HepG2 (cell line): ENCODE data around the gene KRT27. TPM values are rescaled to one million over a fixed set of nuclear protein-coding genes. Genes with fewer than 3 reads are reported as not detected.

Experiments used
- ATAC-seq: fragments of 200-7000 bp; cut with Tn5 transposase; 3 replicates; pipeline ENCODE4 v1.9.1; 2020; ENCODE audit warnings: mild to moderate bottlenecking, moderate library complexity
- BruUV-seq: library from RNA; stranded (reverse); fragments of 400-500 nt; replicated peaks from 2 replicates; lab custom pipeline; 2021; lab: Mats Ljungman, UMichigan
- CTCF ChIA-PET: fragments of 300-600 bp; formaldehyde crosslinking; extraction: SDS; loops from one replicate; lab custom pipeline; 2021; ENCODE audit warnings: low total read pairs, inconsistent platforms, low intra/inter-chr PET ratio; lab: Yijun Ruan, JAX
- POLR2A ChIA-PET: fragments of 350-600 bp; sonication (Branson Sonifier 250); formaldehyde crosslinking; loops from one replicate; lab custom pipeline; 2020; ENCODE audit warnings: antibody characterized with exemption, inconsistent platforms; lab: Yijun Ruan, JAX
- DNase-seq: peaks from one replicate; pipeline ENCODE4 v3.0.0-alpha.2; 2015; ENCODE audit warnings: low spot score
- FAIRE-seq: peaks from 3 replicates; lab custom pipeline; 2011; peaks lifted over from hg19 to GRCh38; lab: Jason Lieb, UNC
- H2AFZ ChIP-seq: one replicate; pipeline ENCODE4 v1.6.1; 2011; ENCODE audit warnings: low read length, inconsistent platforms
- H3K27ac ChIP-seq: fragments of 300-600 bp; 3 replicates; pipeline ENCODE4 v1.8.0; 2011; ENCODE audit warnings: mixed run types, mild to moderate bottlenecking, mixed read lengths, low read length, inconsistent platforms; ENCODE audit not compliant: insufficient read depth; ENCODE audit errors: extremely low read length
- H3K27me3 ChIP-seq, 2 experiments: fragments of 200-600 bp in 1 of 2; 2 replicates in 1 of 2; 3 replicates in 1 of 2; pipeline versions ENCODE4 v1.6.0 to v1.8.0; 2011; ENCODE audit warnings: low read length in 2 of 2, mild to moderate bottlenecking in 2 of 2, moderate library complexity in 2 of 2, inconsistent platforms in 1 of 2; ENCODE audit not compliant: insufficient read depth in 2 of 2, control insufficient read depth in 1 of 2
- H3K36me3 ChIP-seq, 2 experiments: fragments of 200-600 bp in 1 of 2; replicated peaks in 1 of 2; 2 replicates in 1 of 2; 3 replicates in 1 of 2; pipeline versions ENCODE4 v1.5.1 to v1.8.0; 2011; ENCODE audit warnings: low read length in 2 of 2, inconsistent platforms in 1 of 2; ENCODE audit not compliant: insufficient read depth in 2 of 2, control insufficient read depth in 1 of 2
- H3K4me1 ChIP-seq: 2 replicates; pipeline ENCODE4 v1.5.1; 2012; ENCODE audit warnings: low read length, inconsistent platforms; ENCODE audit not compliant: insufficient read depth
- H3K4me2 ChIP-seq: 2 replicates; pipeline ENCODE4 v1.6.0; 2011; ENCODE audit warnings: low read depth, low read length, inconsistent platforms
- H3K4me3 ChIP-seq, 3 experiments: fragments of 200-600 bp in 1 of 3; sonication (generic), shearing (Covaris generic) in 1 of 3; replicated peaks in 1 of 3; 2 replicates each; pipeline ENCODE4 v1.5.1; 2011 to 2016; ENCODE audit warnings: low read length in 3 of 3, inconsistent platforms in 2 of 3, low read depth in 2 of 3, mild to moderate bottlenecking in 2 of 3, control low read depth in 1 of 3, mixed read lengths in 1 of 3; ENCODE audit not compliant: insufficient read depth in 1 of 3
- H3K79me2 ChIP-seq: one replicate; pipeline ENCODE4 v1.6.1; 2011; ENCODE audit warnings: low read length, inconsistent platforms; ENCODE audit not compliant: insufficient read depth
- H3K9ac ChIP-seq: 2 replicates; pipeline ENCODE4 v1.6.0; 2011; ENCODE audit warnings: mild to moderate bottlenecking, low read depth, low read length, inconsistent platforms; ENCODE audit not compliant: insufficient read depth
- H3K9me3 ChIP-seq: 2 replicates; pipeline ENCODE4 v1.5.1; 2012; ENCODE audit warnings: mild to moderate bottlenecking, low read length
- H4K20me1 ChIP-seq: 2 replicates; pipeline ENCODE4 v1.6.0; 2011; ENCODE audit warnings: inconsistent platforms, mild to moderate bottlenecking, low read length, moderate library complexity; ENCODE audit not compliant: insufficient read depth
- DPF2 ChIP-seq: sonication (generic); formaldehyde crosslinking; IDR thresholded peaks from 2 replicates; pipeline ENCODE4 v1.4.0; 2020; ENCODE audit warnings: mild to moderate bottlenecking, low read depth, missing genetic modification reagents, borderline replicate concordance
- HES4 ChIP-seq: sonication (generic); formaldehyde crosslinking; IDR thresholded peaks from 2 replicates; pipeline ENCODE4 v1.9.0; 2021; ENCODE audit warnings: mild to moderate bottlenecking, missing genetic modification reagents, borderline replicate concordance
- MED1 ChIP-seq: sonication (generic); formaldehyde crosslinking; IDR thresholded peaks from 2 replicates; pipeline ENCODE4 v1.4.0; 2020; ENCODE audit warnings: missing genetic modification reagents
- MED13 ChIP-seq: sonication (generic); formaldehyde crosslinking; IDR thresholded peaks from 2 replicates; pipeline ENCODE4 v1.5.0; 2020; ENCODE audit warnings: missing genetic modification reagents
- NR2F1 ChIP-seq, 2 experiments: fragments of 450-650 bp in 1 of 2; formaldehyde crosslinking in 1 of 2; IDR thresholded peaks; 2 replicates each; pipeline versions ENCODE4 v1.5.0 to v1.6.1; 2016 to 2020; ENCODE audit warnings: mild to moderate bottlenecking in 1 of 2, missing compliant biosample characterization in 1 of 2, missing genetic modification reagents in 1 of 2, moderate library complexity in 1 of 2
- POLR2A ChIP-seq, 2 experiments: IDR thresholded peaks; 2 replicates each; pipeline ENCODE4 v1.6.1; 2011; ENCODE audit warnings: low read depth in 2 of 2, low read length in 2 of 2, mild to moderate bottlenecking in 1 of 2, moderate library complexity in 1 of 2; ENCODE audit not compliant: insufficient read depth in 1 of 2
- POLR2AphosphoS5 ChIP-seq: IDR thresholded peaks from 2 replicates; pipeline ENCODE4 v1.6.1; 2012; ENCODE audit warnings: low read depth, low read length
- POLR2G ChIP-seq: fragments of 200-400 bp; formaldehyde crosslinking; IDR thresholded peaks from 2 replicates; pipeline ENCODE4 v1.6.1; 2018; ENCODE audit warnings: mild to moderate bottlenecking, low read depth, low read length, moderate library complexity
- TCF7 ChIP-seq: sonication (generic); IDR thresholded peaks from 2 replicates; pipeline ENCODE4 v1.6.1; 2016; ENCODE audit warnings: antibody characterized with exemption, low read depth
- ZNF235 ChIP-seq: sonication (generic); formaldehyde crosslinking; IDR thresholded peaks from 2 replicates; pipeline ENCODE4 v1.8.1; 2023; ENCODE audit warnings: mild to moderate bottlenecking, missing genetic modification reagents, borderline replicate concordance
- ZNF776 ChIP-seq: sonication (generic); formaldehyde crosslinking; IDR thresholded peaks from 2 replicates; pipeline ENCODE4 v1.4.0; 2020; ENCODE audit warnings: mild to moderate bottlenecking, missing genetic modification reagents
- ZNF790 ChIP-seq: sonication (generic); formaldehyde crosslinking; IDR thresholded peaks from 2 replicates; pipeline ENCODE4 v1.8.0; 2022; ENCODE audit warnings: missing genetic modification reagents, mild to moderate bottlenecking, borderline replicate concordance
- WGBS: methylation state at CpG from one replicate; pipeline ENCODE4 v1.1.6; 2017; ENCODE audit warnings: low lambda C conversion rate; 5-methylcytosine and 5-hydroxymethylcytosine counted together
- in situ Hi-C: cut with HindIII; loops from 2 replicates; pipeline ENCODE4 v1.10.0; 2017; ENCODE audit warnings: low pct_unique_long_range_greater_than_20kb; ENCODE audit not compliant: extremely low pct_ligation_motif_present
- intact Hi-C: fragments of 100-400 bp; cut with micrococcal nuclease; formaldehyde crosslinking; loops from one replicate; pipeline ENCODE4 v1.10.0; 2022; ENCODE audit not compliant: unreplicated experiment
- polyA plus RNA-seq, 8 experiments: library from polyadenylated mRNA; depleted of rRNA in 3 of 8; stranded (reverse) in 7 of 8; unstranded in 1 of 8; fragments of >200 nt; fragmentation: Illumina TruSeq in 4 of 8; extraction: Trizol in 4 of 8; gene quantifications; 2 replicates each; pipeline versions ENCODE4 v1.2.1 to v1.2.3, GENCODE V29; 2011 to 2016; ENCODE audit warnings: low read depth in 4 of 8, missing spikeins in 1 of 8, mixed read lengths in 1 of 8; ENCODE audit not compliant: insufficient read depth in 1 of 8
- total RNA-seq, 5 experiments: library from RNA; depleted of rRNA; stranded (reverse); fragments of >200 nt; fragmentation: Illumina TruSeq; extraction: Trizol; gene quantifications; 2 replicates each; pipeline ENCODE4 v1.2.3, GENCODE V29; 2016; ENCODE audit warnings: low read depth in 1 of 5
- TF ChIP-seq, protein P1 (sequence below): sonication (generic); formaldehyde crosslinking; IDR thresholded peaks from 2 replicates; pipeline ENCODE4 v1.5.1; 2020; ENCODE audit warnings: missing genetic modification reagents, mild to moderate bottlenecking, borderline replicate concordance
- TF ChIP-seq, protein P2 (sequence below): sonication (generic); formaldehyde crosslinking; IDR thresholded peaks from 2 replicates; pipeline ENCODE4 v1.4.0; 2020; ENCODE audit warnings: mild to moderate bottlenecking, missing genetic modification reagents

Gene KRT27
- total and polyA plus RNA-seq, 2 of the 13 experiments (the other 11 are each of a cell fraction or from before 2014, with no cell fraction given), result not detected

DNA sequence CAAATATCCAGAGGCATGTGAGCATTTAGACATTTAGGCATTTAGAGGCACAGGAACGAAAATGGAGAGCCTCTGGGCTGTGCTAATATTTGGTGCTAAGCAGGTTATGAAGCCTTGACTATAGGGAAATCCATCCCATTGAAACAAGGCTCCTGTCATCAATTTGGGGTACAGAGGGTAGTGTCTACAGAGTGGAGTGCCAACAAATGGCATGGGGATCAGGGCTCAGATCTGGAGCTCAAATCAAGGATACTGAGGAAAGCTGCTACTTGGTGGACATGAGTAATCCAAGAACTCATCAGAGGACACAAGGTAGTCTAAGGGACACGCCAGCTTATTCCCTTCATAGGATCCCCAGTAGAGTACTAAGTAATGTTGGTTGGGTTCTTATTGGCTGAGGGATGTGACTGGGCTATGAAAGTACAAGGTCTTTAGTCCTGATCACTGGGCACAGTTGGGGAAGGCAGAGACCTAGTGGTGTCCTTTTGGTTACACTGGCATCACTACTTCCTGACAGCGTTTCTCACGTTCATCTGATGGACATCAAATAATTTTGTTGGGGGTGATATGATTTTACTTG, 34.8 kb upstream of the KRT27 start:
- TF ChIP-seq, protein P1, sequence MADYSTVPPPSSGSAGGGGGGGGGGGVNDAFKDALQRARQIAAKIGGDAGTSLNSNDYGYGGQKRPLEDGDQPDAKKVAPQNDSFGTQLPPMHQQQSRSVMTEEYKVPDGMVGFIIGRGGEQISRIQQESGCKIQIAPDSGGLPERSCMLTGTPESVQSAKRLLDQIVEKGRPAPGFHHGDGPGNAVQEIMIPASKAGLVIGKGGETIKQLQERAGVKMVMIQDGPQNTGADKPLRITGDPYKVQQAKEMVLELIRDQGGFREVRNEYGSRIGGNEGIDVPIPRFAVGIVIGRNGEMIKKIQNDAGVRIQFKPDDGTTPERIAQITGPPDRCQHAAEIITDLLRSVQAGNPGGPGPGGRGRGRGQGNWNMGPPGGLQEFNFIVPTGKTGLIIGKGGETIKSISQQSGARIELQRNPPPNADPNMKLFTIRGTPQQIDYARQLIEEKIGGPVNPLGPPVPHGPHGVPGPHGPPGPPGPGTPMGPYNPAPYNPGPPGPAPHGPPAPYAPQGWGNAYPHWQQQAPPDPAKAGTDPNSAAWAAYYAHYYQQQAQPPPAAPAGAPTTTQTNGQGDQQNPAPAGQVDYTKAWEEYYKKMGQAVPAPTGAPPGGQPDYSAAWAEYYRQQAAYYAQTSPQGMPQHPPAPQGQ (CRISPR knock-in tag), result no peak
- TF ChIP-seq NR2F1 (CRISPR knock-in tag; IDR thresholded peaks at IDR 0.05) (no peak), POLR2G (peak; percentile 51; the same call in 1 of the 2 replicates), ZNF776 (0 out of 2 replicates have a peak, but pooled peaks have one; percentile 29), DPF2 (0 out of 2 replicates have a peak, but pooled peaks have one; percentile 33), MED13 (CRISPR knock-in tag) (no peak), ZNF235 (CRISPR knock-in tag) (0 out of 2 replicates have a peak, but pooled peaks have one; percentile 32), ZNF790 (CRISPR knock-in tag) (0 out of 2 replicates have a peak, but pooled peaks have one; percentile 40), MED1 (CRISPR knock-in tag) (0 out of 2 replicates have a peak, but pooled peaks have one; percentile 15), POLR2A (IDR thresholded peaks at IDR 0.05; ENCODE audit: insufficient read depth in 1 of 2, low read depth in 2 of 2, low read length in 2 of 2) (peak; percentile 40 to 60; a peak in 2 of 4 replicates), TCF7 (no peak), POLR2AphosphoS5 (0 out of 2 replicates have a peak, but pooled peaks have one; percentile 14), HES4 (CRISPR knock-in tag) (0 out of 2 replicates have a peak, but pooled peaks have one; percentile 29)
- TF ChIP-seq, protein P2, sequence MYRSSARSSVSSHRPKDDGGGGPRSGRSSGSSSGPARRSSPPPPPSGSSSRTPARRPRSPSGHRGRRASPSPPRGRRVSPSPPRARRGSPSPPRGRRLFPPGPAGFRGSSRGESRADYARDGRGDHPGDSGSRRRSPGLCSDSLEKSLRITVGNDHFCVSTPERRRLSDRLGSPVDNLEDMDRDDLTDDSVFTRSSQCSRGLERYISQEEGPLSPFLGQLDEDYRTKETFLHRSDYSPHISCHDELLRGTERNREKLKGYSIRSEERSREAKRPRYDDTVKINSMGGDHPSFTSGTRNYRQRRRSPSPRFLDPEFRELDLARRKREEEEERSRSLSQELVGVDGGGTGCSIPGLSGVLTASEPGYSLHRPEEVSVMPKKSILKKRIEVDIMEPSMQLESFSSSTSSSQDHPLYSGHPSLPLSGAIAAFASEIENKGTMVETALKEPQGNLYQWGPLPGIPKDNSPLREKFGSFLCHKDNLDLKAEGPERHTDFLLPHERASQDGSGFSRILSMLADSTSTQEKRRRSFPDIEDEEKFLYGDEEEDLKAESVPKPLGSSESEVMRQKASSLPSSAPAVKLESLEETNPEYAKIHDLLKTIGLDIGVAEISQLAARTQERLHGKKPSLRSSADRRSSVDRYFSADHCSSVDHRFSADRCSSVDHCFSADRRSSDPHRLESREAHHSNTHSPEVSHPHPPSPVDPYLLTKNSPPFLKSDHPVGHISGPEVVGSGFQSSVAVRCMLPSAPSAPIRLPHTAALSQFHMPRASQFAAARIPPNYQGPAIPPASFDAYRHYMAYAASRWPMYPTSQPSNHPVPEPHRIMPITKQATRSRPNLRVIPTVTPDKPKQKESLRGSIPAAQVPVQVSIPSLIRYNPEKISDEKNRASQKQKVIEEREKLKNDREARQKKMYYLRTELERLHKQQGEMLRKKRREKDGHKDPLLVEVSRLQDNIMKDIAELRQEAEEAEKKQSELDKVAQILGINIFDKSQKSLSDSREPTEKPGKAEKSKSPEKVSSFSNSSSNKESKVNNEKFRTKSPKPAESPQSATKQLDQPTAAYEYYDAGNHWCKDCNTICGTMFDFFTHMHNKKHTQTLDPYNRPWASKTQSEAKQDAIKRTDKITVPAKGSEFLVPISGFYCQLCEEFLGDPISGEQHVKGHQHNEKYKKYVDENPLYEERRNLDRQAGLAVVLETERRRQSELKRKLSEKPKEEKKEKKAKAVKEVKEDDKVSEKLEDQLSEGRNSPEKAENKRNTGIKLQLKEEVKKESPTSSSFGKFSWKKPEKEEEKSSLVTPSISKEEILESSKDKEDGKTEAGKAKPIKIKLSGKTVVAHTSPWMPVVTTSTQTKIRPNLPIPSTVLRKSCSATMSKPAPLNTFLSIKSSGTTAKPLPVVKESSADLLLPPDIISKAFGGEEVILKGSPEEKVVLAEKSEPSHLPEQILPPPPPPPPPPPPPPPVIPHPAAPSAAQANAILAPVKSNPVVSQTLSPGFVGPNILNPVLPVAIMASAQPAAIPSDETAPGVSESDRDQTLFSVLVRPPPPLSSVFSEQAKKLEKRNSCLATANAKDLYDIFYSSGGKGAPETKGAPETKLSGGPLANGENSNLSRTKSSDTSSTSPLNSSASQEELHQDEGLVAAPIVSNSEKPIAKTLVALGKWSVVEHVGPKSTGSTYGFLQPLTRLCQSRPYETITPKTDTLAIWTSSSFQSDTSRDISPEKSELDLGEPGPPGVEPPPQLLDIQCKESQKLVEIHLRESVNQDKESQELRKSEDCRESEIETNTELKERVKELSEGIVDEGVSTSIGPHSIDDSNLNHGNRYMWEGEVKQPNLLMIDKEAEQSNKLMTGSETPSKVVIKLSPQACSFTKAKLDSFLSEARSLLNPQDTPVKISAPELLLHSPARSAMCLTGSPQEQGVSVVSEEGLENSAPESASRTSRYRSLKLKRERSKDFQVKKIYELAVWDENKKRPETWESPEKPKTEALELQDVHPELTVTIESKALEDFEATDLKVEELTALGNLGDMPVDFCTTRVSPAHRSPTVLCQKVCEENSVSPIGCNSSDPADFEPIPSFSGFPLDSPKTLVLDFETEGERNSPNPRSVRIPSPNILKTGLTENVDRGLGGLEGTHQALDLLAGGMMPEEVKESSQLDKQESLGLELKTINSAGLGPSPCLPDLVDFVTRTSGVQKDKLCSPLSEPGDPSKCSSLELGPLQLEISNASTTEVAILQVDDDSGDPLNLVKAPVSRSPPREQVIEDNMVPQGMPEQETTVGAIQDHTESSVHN (CRISPR knock-in tag), result peak; percentile 89
- Histone ChIP-seq H4K20me1 (no peaks in the 10 kb centered on the region), H3K9me3 (no peaks in the 10 kb centered on the region), H3K9ac (no peak overlapping the region), H3K27ac (no peak overlapping the region), H3K4me3 (no peak overlapping the region), H2AFZ (no peak overlapping the region), H3K79me2 (peaks cover 20% of the 10 kb centered on the region), H3K36me3 (peaks cover 4 to 7% of the 10 kb centered on the region in 2 experiments; a peak in 4 of 5 replicates), H3K27me3 (no peaks in the 10 kb centered on the region; a peak in 1 of 5 replicates), H3K4me2 (peak overlapping the region; percentile 13; the same call in 1 of the 2 replicates), H3K4me1 (peaks cover 33% of the 10 kb centered on the region)
- intact Hi-C loops (no loop called here), in situ Hi-C loops (no loop called here)
- DNase-seq (no peak), FAIRE-seq (no peak), ATAC-seq (no peak)
- WGBS, result 96% methylated on average over 4 of the region's 4 CpGs
- no TSS peak for BruUV-seq
- ChIA-PET POLR2A (no interaction called here), CTCF (no interaction called here)
